ENCODE measurements around the gene ALG12.

The ALG12 gene

GRCh38 chr22:49906799-49907290 lies 11.4 kb downstream of the ALG12 start:
- Histone ChIP-seq H3K4me3 (ENCODE audit: low read depth, low read length) (no peak overlapping the region), H3K27me3 (ENCODE audit: control insufficient read depth, insufficient read depth, low read length) (no peaks in the 10 kb centered on the region), H3K36me3 (ENCODE audit: control insufficient read depth, insufficient read depth, low read length) (peaks cover 26% of the 10 kb centered on the region), H3K9ac (ENCODE audit: low read depth, low read length) (no peak overlapping the region), H3K9me3 (ENCODE audit: control insufficient read depth, insufficient read depth, low read length) (no peaks in the 10 kb centered on the region), H3K4me1 (ENCODE audit: control insufficient read depth, insufficient read depth, low read length) (no peaks in the 10 kb centered on the region)

GRCh38 chr22:49906071-49906798 lies 12.0 kb downstream of the ALG12 start:
- no peaks in the 10 kb centered on the region for H3K27me3 ChIP-seq (ENCODE audit: control insufficient read depth, insufficient read depth, low read length)
- no peaks in the 10 kb centered on the region for H3K9me3 ChIP-seq (ENCODE audit: control insufficient read depth, insufficient read depth, low read length)
- no peak overlapping the region for H3K9ac ChIP-seq (ENCODE audit: low read depth, low read length)
- H3K4me3 ChIP-seq (ENCODE audit: low read depth, low read length), result no peak overlapping the region
- no peaks in the 10 kb centered on the region for H3K4me1 ChIP-seq (ENCODE audit: control insufficient read depth, insufficient read depth, low read length)
- peaks cover 26% of the 10 kb centered on the region for H3K36me3 ChIP-seq (ENCODE audit: control insufficient read depth, insufficient read depth, low read length)

- H3K9ac ChIP-seq (ENCODE audit: low read depth, low read length), result no peak overlapping the region
- H3K36me3 ChIP-seq (ENCODE audit: control insufficient read depth, insufficient read depth, low read length), result peaks cover 23% of the 10 kb centered on the region
- no peaks in the 10 kb centered on the region for H3K9me3 ChIP-seq (ENCODE audit: control insufficient read depth, insufficient read depth, low read length)
Observed at GRCh38 chr22:49905465-49905864, 12.8 kb downstream of the ALG12 start.

GRCh38 chr22:49904040-49904369 lies 14.2 kb downstream of the ALG12 start:
- Histone ChIP-seq H3K27me3 (ENCODE audit: control insufficient read depth, insufficient read depth, low read length) (no peaks in the 10 kb centered on the region), H3K4me1 (ENCODE audit: control insufficient read depth, insufficient read depth, low read length) (no peaks in the 10 kb centered on the region), H3K9me3 (ENCODE audit: control insufficient read depth, insufficient read depth, low read length) (no peaks in the 10 kb centered on the region), H3K9ac (ENCODE audit: low read depth, low read length) (no peak overlapping the region), H3K36me3 (ENCODE audit: control insufficient read depth, insufficient read depth, low read length) (peaks cover 22% of the 10 kb centered on the region), H3K4me3 (ENCODE audit: low read depth, low read length) (no peak overlapping the region)

More at GRCh38 chr22:49905465-49905864, 12.8 kb downstream of the ALG12 start:
- no peaks in the 10 kb centered on the region for H3K4me1 ChIP-seq (ENCODE audit: control insufficient read depth, insufficient read depth, low read length)
- H3K4me3 ChIP-seq (ENCODE audit: low read depth, low read length), result no peak overlapping the region
- H3K27me3 ChIP-seq (ENCODE audit: control insufficient read depth, insufficient read depth, low read length), result no peaks in the 10 kb centered on the region

GRCh38 chr22:49903322-49904039 lies 14.8 kb downstream of the ALG12 start:
- Histone ChIP-seq H3K9me3 (ENCODE audit: control insufficient read depth, insufficient read depth, low read length) (no peaks in the 10 kb centered on the region), H3K27me3 (ENCODE audit: control insufficient read depth, insufficient read depth, low read length) (no peaks in the 10 kb centered on the region), H3K36me3 (ENCODE audit: control insufficient read depth, insufficient read depth, low read length) (peaks cover 20% of the 10 kb centered on the region), H3K9ac (ENCODE audit: low read depth, low read length) (no peak overlapping the region), H3K4me1 (ENCODE audit: control insufficient read depth, insufficient read depth, low read length) (no peaks in the 10 kb centered on the region), H3K4me3 (ENCODE audit: low read depth, low read length) (no peak overlapping the region)

- H3K4me3 ChIP-seq (ENCODE audit: low read depth, low read length), result no peak overlapping the region
- H3K36me3 ChIP-seq (ENCODE audit: control insufficient read depth, insufficient read depth, low read length), result peaks cover 16% of the 10 kb centered on the region
- no peaks in the 10 kb centered on the region for H3K4me1 ChIP-seq (ENCODE audit: control insufficient read depth, insufficient read depth, low read length)
- H3K27me3 ChIP-seq (ENCODE audit: control insufficient read depth, insufficient read depth, low read length), result no peaks in the 10 kb centered on the region
- no peaks in the 10 kb centered on the region for H3K9me3 ChIP-seq (ENCODE audit: control insufficient read depth, insufficient read depth, low read length)
- H3K9ac ChIP-seq (ENCODE audit: low read depth, low read length), result no peak overlapping the region
Observed at GRCh38 chr22:49901457-49901856, 16.8 kb downstream of the ALG12 start.

- Histone ChIP-seq H3K36me3 (ENCODE audit: control insufficient read depth, insufficient read depth, low read length) (peaks cover 16% of the 10 kb centered on the region), H3K4me1 (ENCODE audit: control insufficient read depth, insufficient read depth, low read length) (no peaks in the 10 kb centered on the region), H3K4me3 (ENCODE audit: low read depth, low read length) (no peak overlapping the region), H3K9ac (ENCODE audit: low read depth, low read length) (no peak overlapping the region), H3K9me3 (ENCODE audit: control insufficient read depth, insufficient read depth, low read length) (no peaks in the 10 kb centered on the region), H3K27me3 (ENCODE audit: control insufficient read depth, insufficient read depth, low read length) (no peaks in the 10 kb centered on the region)
Observed at GRCh38 chr22:49900441-49901230, 17.6 kb downstream of the ALG12 start.

- Histone ChIP-seq H3K9ac (ENCODE audit: low read depth, low read length) (no peak overlapping the region), H3K36me3 (ENCODE audit: control insufficient read depth, insufficient read depth, low read length) (peaks cover 16% of the 10 kb centered on the region), H3K4me1 (ENCODE audit: control insufficient read depth, insufficient read depth, low read length) (no peaks in the 10 kb centered on the region)
Observed at GRCh38 chr22:49899530-49899929, 18.7 kb downstream of the ALG12 start.

GRCh38 chr22:49897015-49897684 lies 21.1 kb downstream of the ALG12 start:
- no peaks in the 10 kb centered on the region for H3K27me3 ChIP-seq (ENCODE audit: control insufficient read depth, insufficient read depth, low read length)
- H3K36me3 ChIP-seq (ENCODE audit: control insufficient read depth, insufficient read depth, low read length), result peaks cover under 1% of the 10 kb centered on the region
- no peak overlapping the region for H3K9ac ChIP-seq (ENCODE audit: low read depth, low read length)

More at GRCh38 chr22:49899530-49899929, 18.7 kb downstream of the ALG12 start:
- H3K27me3 ChIP-seq (ENCODE audit: control insufficient read depth, insufficient read depth, low read length), result no peaks in the 10 kb centered on the region
- no peak overlapping the region for H3K4me3 ChIP-seq (ENCODE audit: low read depth, low read length)
- H3K9me3 ChIP-seq (ENCODE audit: control insufficient read depth, insufficient read depth, low read length), result no peaks in the 10 kb centered on the region

GRCh38 chr22:49896201-49896600 lies 22.0 kb downstream of the ALG12 start:
- Histone ChIP-seq H3K4me1 (ENCODE audit: control insufficient read depth, insufficient read depth, low read length) (no peaks in the 10 kb centered on the region), H3K27me3 (ENCODE audit: control insufficient read depth, insufficient read depth, low read length) (no peaks in the 10 kb centered on the region), H3K9ac (ENCODE audit: low read depth, low read length) (no peak overlapping the region), H3K9me3 (ENCODE audit: control insufficient read depth, insufficient read depth, low read length) (no peaks in the 10 kb centered on the region), H3K4me3 (ENCODE audit: low read depth, low read length) (no peak overlapping the region), H3K36me3 (ENCODE audit: control insufficient read depth, insufficient read depth, low read length) (no peaks in the 10 kb centered on the region)

More at GRCh38 chr22:49897015-49897684, 21.1 kb downstream of the ALG12 start:
- H3K4me3 ChIP-seq (ENCODE audit: low read depth, low read length), result no peak overlapping the region
- H3K9me3 ChIP-seq (ENCODE audit: control insufficient read depth, insufficient read depth, low read length), result no peaks in the 10 kb centered on the region
- no peaks in the 10 kb centered on the region for H3K4me1 ChIP-seq (ENCODE audit: control insufficient read depth, insufficient read depth, low read length)

GRCh38 chr22:49894322-49895054 lies 23.8 kb downstream of the ALG12 start:
- no peaks in the 10 kb centered on the region for H3K27me3 ChIP-seq (ENCODE audit: control insufficient read depth, insufficient read depth, low read length)
- no peak overlapping the region for H3K9ac ChIP-seq (ENCODE audit: low read depth, low read length)
- H3K4me3 ChIP-seq (ENCODE audit: low read depth, low read length), result no peak overlapping the region
- H3K4me1 ChIP-seq (ENCODE audit: control insufficient read depth, insufficient read depth, low read length), result no peaks in the 10 kb centered on the region
- H3K9me3 ChIP-seq (ENCODE audit: control insufficient read depth, insufficient read depth, low read length), result no peaks in the 10 kb centered on the region
- peaks cover 2% of the 10 kb centered on the region for H3K36me3 ChIP-seq (ENCODE audit: control insufficient read depth, insufficient read depth, low read length)

All from iPS-15b (cell line).